BLaER1 treated with 17β-estradiol and CSF1 and Interleukin-3, amounts not matched to agents 10 nM and 100 nM (cell line): ENCODE data around the gene MTG2.
A peak's percentile ranks its signal among the peaks of the same experiment; 100 is the strongest.

Source experiments
- H3K27ac ChIP-seq, 11 experiments: shearing (Covaris generic); formaldehyde crosslinking; 2 replicates each; pipeline ENCODE4 v1.8.1; 2022
- H3K27me3 ChIP-seq, 11 experiments: shearing (Covaris generic); formaldehyde crosslinking; 2 replicates each; pipeline ENCODE4 v1.8.1; 2022
- H3K36me3 ChIP-seq, 11 experiments: shearing (Covaris generic); formaldehyde crosslinking; 2 replicates each; pipeline ENCODE4 v1.8.1; 2022
- H3K4me1 ChIP-seq, 10 experiments: shearing (Covaris generic); formaldehyde crosslinking; 2 replicates each; pipeline ENCODE4 v1.8.1; 2022
- H3K4me2 ChIP-seq, 11 experiments: shearing (Covaris generic); formaldehyde crosslinking; 2 replicates each; pipeline ENCODE4 v1.8.1; 2022
- H3K4me3 ChIP-seq, 10 experiments: shearing (Covaris generic); formaldehyde crosslinking; 2 replicates each; pipeline ENCODE4 v1.8.1; 2022
- H3K9ac ChIP-seq, 11 experiments: shearing (Covaris generic); formaldehyde crosslinking; 2 replicates each; pipeline ENCODE4 v1.8.1; 2022
- H3K9me3 ChIP-seq, 11 experiments: shearing (Covaris generic); formaldehyde crosslinking; replicated peaks in 1 of 11; 2 replicates each; pipeline ENCODE4 v1.8.1; 2022
- H4K20me1 ChIP-seq, 11 experiments: shearing (Covaris generic); formaldehyde crosslinking; 2 replicates each; pipeline ENCODE4 v1.8.1; 2022
- Cebpa-rat ChIP-seq, 11 experiments: shearing (Covaris generic); IDR thresholded peaks; 2 replicates each; pipeline ENCODE4 v1.8.1; 2022

MTG2 gene

DNA sequence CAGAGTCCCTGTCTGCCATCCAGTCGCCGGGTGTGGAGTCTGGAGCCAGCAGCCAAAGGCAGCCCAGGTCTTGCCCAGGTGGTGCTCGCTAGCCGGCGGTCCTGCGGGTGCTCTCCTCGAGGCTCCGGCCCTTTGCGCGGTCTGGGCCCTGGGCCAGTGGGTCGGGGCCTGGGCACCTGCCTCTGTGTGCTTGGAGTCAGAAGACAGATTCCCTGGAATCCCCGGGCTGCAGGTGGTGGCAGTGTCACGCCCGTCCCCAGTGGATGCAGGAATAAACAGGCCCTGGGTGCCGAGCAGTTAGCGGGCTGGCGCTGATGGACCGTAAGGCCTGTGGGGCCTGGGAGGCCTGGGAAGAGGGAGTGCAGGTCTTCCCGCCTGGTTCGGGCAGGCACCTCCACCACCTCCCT, 33.9 kb upstream of the MTG2 start:
- H3K4me2 ChIP-seq: no peak overlapping the region
- H4K20me1 ChIP-seq: peaks cover 90 to 100% (median 100%) of the 10 kb centered on the region in 11 experiments
- H3K27ac ChIP-seq: no peak overlapping the region
- 0 out of 22 replicates have a peak overlapping the region, but pooled peaks of 2 of the 11 experiments have one; percentile 2 to 16 for H3K9ac ChIP-seq
- no peaks in the 10 kb centered on the region for H3K27me3 ChIP-seq
- no peak overlapping the region for H3K4me3 ChIP-seq
- peaks cover 29 to 66% (median 49%) of the 10 kb centered on the region in 11 experiments for H3K36me3 ChIP-seq
- peaks cover 18 to 27% (median 22%) of the 10 kb centered on the region in 10 experiments for H3K4me1 ChIP-seq
- no peak for TF ChIP-seq Cebpa-rat (IDR thresholded peaks at IDR 0.05)
- H3K9me3 ChIP-seq: peaks cover 10 to 21% (median 16%) of the 10 kb centered on the region in 11 experiments; a peak in 19 of 22 replicates

DNA sequence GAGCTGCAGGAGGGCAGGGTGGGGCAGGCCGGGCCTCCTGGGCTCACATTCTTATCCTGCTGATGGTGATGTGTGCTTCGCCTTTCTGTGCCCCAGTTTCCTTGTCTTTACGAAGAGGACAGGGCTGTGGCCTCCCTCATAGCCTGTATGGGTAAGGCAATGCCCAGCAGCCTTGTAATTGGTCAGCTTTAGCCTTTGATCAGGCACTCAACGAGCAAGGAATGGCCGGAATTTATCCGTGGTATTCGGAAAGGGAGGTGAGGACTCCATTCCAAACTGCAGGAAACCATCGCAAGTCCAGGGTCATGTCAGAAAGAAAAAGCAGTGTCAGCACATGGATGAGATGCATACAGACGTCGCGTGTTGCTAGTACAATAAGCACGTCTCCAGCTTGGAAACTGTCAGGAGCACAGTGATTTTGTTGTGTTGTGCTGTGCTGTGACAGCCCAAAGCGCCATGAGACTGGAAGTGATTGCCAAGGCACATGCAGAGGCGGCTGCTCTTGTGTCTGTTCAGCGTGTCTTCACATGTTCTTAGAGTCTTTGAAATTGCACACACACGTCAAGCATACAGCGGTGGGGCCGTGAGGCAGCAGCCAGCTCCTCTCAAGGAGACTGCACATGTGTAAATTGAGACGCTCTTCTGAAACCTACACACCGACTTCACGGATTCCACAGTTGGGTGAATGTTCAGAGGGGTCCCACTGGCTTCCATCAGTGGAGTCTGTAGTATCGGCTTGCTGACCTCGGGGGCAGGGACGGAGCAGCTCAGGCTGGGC, 33.1 kb upstream of the MTG2 start:
- peaks cover 37 to 74% (median 57%) of the 10 kb centered on the region in 11 experiments for H3K36me3 ChIP-seq
- H3K27ac ChIP-seq: no peak overlapping the region
- H3K9me3 ChIP-seq: peaks cover 10 to 21% (median 16%) of the 10 kb centered on the region in 11 experiments; a peak in 19 of 22 replicates
- peaks cover 18 to 29% (median 24%) of the 10 kb centered on the region in 10 experiments for H3K4me1 ChIP-seq
- H3K4me3 ChIP-seq: no peak overlapping the region
- TF ChIP-seq Cebpa-rat (IDR thresholded peaks at IDR 0.05): no peak
- peaks cover 94 to 100% (median 100%) of the 10 kb centered on the region in 11 experiments for H4K20me1 ChIP-seq
- no peaks in the 10 kb centered on the region for H3K27me3 ChIP-seq
- H3K4me2 ChIP-seq: no peak overlapping the region
- H3K9ac ChIP-seq: 0 out of 22 replicates have a peak overlapping the region, but pooled peaks of 1 of the 11 experiments have one; percentile 2

DNA sequence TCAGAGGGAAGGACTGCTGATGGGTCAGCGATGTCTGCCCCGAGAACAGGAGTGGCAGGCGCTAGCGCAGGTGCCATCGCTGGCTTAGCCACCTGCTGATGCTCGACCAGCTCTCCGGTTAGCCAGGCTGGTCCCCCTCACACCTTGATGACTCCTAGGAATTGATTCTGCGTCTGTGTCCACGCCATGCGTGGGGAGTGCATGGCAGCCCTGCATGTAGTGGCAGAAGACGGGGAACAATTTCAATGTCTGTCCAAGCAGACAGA, 32.6 kb upstream of the MTG2 start:
- no peak overlapping the region for H3K27ac ChIP-seq
- H3K4me1 ChIP-seq: peaks cover 13 to 29% (median 24%) of the 10 kb centered on the region in 10 experiments
- no peaks in the 10 kb centered on the region for H3K27me3 ChIP-seq
- H3K4me3 ChIP-seq: no peak overlapping the region
- peaks cover 10 to 21% (median 16%) of the 10 kb centered on the region in 11 experiments; a peak in 19 of 22 replicates for H3K9me3 ChIP-seq
- peaks cover 40 to 76% (median 60%) of the 10 kb centered on the region in 11 experiments for H3K36me3 ChIP-seq
- no peak for TF ChIP-seq Cebpa-rat (IDR thresholded peaks at IDR 0.05)
- peaks cover 94 to 100% (median 100%) of the 10 kb centered on the region in 11 experiments for H4K20me1 ChIP-seq
- no peak overlapping the region for H3K4me2 ChIP-seq
- no peak overlapping the region for H3K9ac ChIP-seq

DNA sequence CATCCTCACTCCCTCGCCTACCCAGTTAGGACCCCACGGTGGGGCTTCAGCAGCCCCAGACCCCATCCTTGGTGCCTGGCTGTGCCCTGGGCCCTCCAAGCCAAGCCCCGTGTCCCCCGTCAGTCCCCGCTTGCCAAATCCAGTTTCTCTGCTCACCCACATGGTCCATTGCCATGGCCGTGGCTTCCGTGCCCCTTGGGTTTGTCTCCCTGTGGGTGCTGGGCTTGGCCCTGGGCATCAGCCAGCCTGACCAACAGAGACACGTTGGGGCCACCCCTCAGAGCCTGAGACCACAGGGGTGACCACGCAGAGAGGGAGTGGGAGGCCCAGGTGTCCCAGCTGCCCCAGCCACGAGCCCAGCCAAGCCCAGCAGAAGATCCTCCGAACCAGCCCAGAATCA, 31.6 kb upstream of the MTG2 start:
- Histone ChIP-seq H3K27ac (no peak overlapping the region), H3K9me3 (peaks cover 10 to 21% (median 16%) of the 10 kb centered on the region in 11 experiments; a peak in 19 of 22 replicates), H3K4me3 (no peak overlapping the region), H3K9ac (peak overlapping the region in 2 of 11 experiments; percentile 5 to 13; a peak in 1 of 22 replicates), H4K20me1 (peaks cover 94 to 100% (median 100%) of the 10 kb centered on the region in 11 experiments), H3K27me3 (no peaks in the 10 kb centered on the region), H3K36me3 (peaks cover 32 to 67% (median 53%) of the 10 kb centered on the region in 11 experiments), H3K4me2 (no peak overlapping the region), H3K4me1 (peaks cover 9 to 29% (median 24%) of the 10 kb centered on the region in 10 experiments)
- TF ChIP-seq Cebpa-rat (IDR thresholded peaks at IDR 0.05): no peak

DNA sequence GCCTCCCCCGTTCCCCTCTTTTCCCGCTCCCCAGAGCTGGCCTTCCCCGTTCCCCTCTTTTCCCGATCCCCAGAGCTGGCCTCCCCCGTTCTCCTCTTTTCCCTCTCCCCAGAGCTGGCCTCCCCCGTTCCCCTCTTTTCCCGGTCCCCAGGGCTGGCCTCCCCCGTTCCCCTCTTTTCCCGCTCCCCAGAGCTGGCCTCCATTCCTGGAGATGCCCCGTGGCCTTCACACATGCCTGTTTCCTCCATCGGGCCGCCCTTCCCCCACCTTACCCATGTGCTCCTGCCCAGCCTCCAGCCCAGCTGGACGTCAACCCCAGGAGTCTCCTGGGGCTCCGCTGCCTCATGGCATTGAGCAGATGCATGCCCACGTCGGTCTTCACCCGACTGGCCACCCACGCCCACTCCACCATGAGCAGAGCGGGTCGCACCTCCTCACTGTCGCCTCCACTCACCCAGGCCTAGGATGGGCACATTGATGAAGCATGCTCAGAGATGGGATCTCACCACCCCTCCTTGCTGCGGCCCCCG, 30.9 kb upstream of the MTG2 start:
- H3K4me3 ChIP-seq: no peak overlapping the region
- H3K36me3 ChIP-seq: peaks cover 32 to 64% (median 50%) of the 10 kb centered on the region in 11 experiments
- TF ChIP-seq Cebpa-rat (IDR thresholded peaks at IDR 0.05): no peak
- peaks cover 94 to 100% (median 100%) of the 10 kb centered on the region in 11 experiments for H4K20me1 ChIP-seq
- H3K27me3 ChIP-seq: no peaks in the 10 kb centered on the region
- peaks cover 10 to 21% (median 16%) of the 10 kb centered on the region in 11 experiments; a peak in 19 of 22 replicates for H3K9me3 ChIP-seq
- no peak overlapping the region for H3K27ac ChIP-seq
- H3K9ac ChIP-seq: no peak overlapping the region
- H3K4me2 ChIP-seq: no peak overlapping the region
- H3K4me1 ChIP-seq: peaks cover 13 to 33% (median 28%) of the 10 kb centered on the region in 10 experiments

DNA sequence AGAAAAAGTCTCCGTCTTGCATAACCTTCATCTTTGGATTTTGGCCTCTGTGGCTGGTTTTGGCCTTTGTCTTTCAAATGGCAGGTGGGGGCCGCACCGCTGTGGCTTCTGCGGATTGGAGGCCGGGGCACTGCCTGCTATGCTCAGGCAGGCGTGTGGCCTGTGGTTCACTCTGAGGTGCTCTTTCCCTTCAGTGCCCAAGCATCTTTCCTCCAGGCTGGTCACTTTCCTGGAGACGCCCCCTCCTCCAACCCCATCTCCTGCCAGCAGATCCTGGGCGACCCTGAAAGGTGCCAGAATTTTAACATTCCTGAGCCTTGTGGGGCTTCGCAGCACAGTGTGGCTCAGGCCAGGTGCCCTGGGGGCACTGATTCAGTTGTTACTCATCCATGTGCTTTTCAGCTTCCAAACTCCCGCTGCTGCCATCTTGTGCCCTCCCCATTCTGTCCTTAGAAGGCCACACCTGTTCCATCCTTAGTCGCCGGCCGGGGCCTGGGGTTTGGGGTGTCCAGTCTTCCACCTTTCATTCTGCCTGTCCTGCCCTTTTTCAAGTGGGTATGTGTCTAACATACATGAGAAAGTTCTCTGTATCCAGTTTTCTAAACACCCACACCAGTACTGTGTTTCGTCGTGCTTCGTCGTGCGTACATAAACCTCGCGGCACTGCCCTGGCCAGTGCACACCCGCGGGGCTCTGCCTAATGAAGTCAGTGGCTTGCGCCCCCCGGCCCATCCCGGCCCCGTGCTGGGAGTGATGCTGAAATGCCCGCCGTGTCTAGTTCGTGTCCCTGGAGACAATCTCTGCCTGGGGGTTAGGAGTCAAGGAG, 27.2 kb upstream of the MTG2 start:
- no peak for TF ChIP-seq Cebpa-rat (IDR thresholded peaks at IDR 0.05)
- H3K4me2 ChIP-seq: peak overlapping the region; percentile 62 to 91 (median 74)
- H3K27me3 ChIP-seq: no peaks in the 10 kb centered on the region
- peak overlapping the region in 10 of 11 experiments; percentile 3 to 49 (median 38); a peak in 9 of 22 replicates for H3K9ac ChIP-seq
- peaks cover 83 to 97% (median 93%) of the 10 kb centered on the region in 11 experiments for H4K20me1 ChIP-seq
- H3K9me3 ChIP-seq: peaks cover 10 to 21% (median 16%) of the 10 kb centered on the region in 11 experiments; a peak in 19 of 22 replicates
- H3K4me3 ChIP-seq: no peak overlapping the region
- peaks cover 16 to 59% (median 56%) of the 10 kb centered on the region in 10 experiments for H3K4me1 ChIP-seq
- H3K36me3 ChIP-seq: peaks cover 40 to 73% (median 59%) of the 10 kb centered on the region in 11 experiments
- no peak overlapping the region; a peak in 1 of 22 replicates for H3K27ac ChIP-seq

DNA sequence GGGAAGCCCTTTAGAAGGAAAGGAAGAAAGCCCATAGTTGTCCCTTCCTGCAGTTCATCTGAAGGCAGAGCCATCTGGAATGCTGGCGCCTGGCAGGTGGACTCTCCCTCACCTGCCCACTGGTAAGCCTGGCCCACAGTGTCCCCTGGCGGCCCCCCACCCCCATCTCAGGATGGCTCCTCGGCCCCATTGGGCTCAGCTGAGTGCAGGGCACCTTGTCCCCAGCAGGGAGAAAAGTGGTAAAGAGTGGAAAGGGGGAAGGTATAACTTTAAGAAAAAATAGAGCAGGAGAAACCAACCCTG, 26.6 kb upstream of the MTG2 start:
- Histone ChIP-seq H3K27ac (peak overlapping the region in 3 of 11 experiments; percentile 14 to 39 (median 26); a peak in 3 of 22 replicates), H3K27me3 (no peaks in the 10 kb centered on the region), H3K9ac (peak overlapping the region in 9 of 11 experiments; percentile 3 to 49 (median 40); a peak in 11 of 22 replicates), H3K4me3 (no peak overlapping the region), H3K4me1 (peaks cover 20 to 60% (median 55%) of the 10 kb centered on the region in 10 experiments), H3K9me3 (peaks cover 10 to 21% (median 16%) of the 10 kb centered on the region in 11 experiments; a peak in 19 of 22 replicates), H3K36me3 (peaks cover 42 to 74% (median 59%) of the 10 kb centered on the region in 11 experiments), H4K20me1 (peaks cover 77 to 97% (median 91%) of the 10 kb centered on the region in 11 experiments), H3K4me2 (peak overlapping the region; percentile 62 to 91 (median 74))
- TF ChIP-seq Cebpa-rat (IDR thresholded peaks at IDR 0.05): no peak

DNA sequence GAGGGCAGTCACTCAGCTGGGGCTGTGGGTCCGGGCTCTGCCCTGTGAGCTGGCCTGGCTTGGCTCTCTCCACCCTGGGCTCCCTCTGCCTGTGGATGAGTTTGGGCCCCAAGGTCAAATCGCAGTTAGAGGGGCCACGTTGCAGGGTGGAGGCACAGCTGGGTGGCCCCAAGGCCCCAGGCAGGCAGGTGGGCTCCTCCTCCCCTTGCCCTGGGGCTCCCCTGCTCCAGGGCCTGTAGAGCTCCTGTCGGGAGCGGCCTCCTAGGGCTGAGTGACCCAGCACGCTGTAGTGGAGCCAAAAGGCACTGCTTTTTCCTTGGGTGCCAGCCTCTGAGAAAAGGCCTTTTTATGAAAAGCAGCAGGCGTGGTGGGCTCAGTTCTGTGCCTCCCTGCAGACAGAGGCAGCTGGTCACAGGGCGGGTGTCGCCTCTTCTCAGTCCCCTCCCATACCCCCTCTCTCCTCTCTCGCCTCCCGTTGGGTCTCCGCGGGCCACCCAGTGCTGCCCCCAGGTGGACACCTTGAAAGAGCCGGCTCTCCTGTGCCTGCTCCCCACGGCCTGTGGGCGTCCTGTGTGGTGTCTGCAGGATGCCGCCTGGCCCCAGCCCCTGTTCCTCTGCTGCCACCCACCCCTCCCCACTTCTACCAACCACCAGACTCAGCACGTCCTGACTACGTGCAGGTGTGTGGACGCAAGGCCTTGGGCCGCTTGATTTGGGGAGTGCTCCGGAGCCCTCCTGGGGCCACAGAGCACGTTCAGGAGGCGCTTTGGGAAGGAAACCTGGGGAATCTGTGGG, 26.0 kb upstream of the MTG2 start:
- peaks cover 47 to 76% (median 61%) of the 10 kb centered on the region in 11 experiments for H3K36me3 ChIP-seq
- TF ChIP-seq Cebpa-rat (IDR thresholded peaks at IDR 0.05): no peak
- H3K27me3 ChIP-seq: no peaks in the 10 kb centered on the region
- peak overlapping the region in 5 of 11 experiments; percentile 14 to 39 (median 26); a peak in 6 of 22 replicates for H3K27ac ChIP-seq
- peak overlapping the region in 9 of 11 experiments; percentile 3 to 49 (median 40); a peak in 13 of 22 replicates for H3K9ac ChIP-seq
- peaks cover 22 to 62% (median 56%) of the 10 kb centered on the region in 10 experiments for H3K4me1 ChIP-seq
- H3K4me3 ChIP-seq: no peak overlapping the region
- peak overlapping the region; percentile 62 to 91 (median 74) for H3K4me2 ChIP-seq
- peaks cover 10 to 21% (median 16%) of the 10 kb centered on the region in 11 experiments; a peak in 19 of 22 replicates for H3K9me3 ChIP-seq
- H4K20me1 ChIP-seq: peaks cover 71 to 97% (median 90%) of the 10 kb centered on the region in 11 experiments
